PC-3 (cell line): ENCODE measurements around the gene HPCAL4. TPM values are rescaled to one million over a fixed set of nuclear protein-coding genes. Genes with fewer than 3 reads are reported as not detected.
A peak's percentile ranks its signal among the peaks of the same experiment; 100 is the strongest.

Source experiments
- ATAC-seq: fragments of 200-7000 bp; cut with Tn5 transposase; 2 replicates; pipeline ENCODE4 v1.9.1; 2020; ENCODE audit warnings: mild to moderate bottlenecking, moderate library complexity
- BruUV-seq: library from RNA; stranded (reverse); fragments of 400-500 nt; replicated peaks from 2 replicates; lab custom pipeline; 2021; lab: Mats Ljungman, UMichigan
- CTCF ChIA-PET: fragments of 300-600 bp; sonication (Branson Sonifier 250); formaldehyde crosslinking; loops from one replicate; lab custom pipeline; 2022; ENCODE audit warnings: antibody characterized with exemption; lab: Charles Lee
- POLR2A ChIA-PET: fragments of 300-600 bp; sonication (Branson Sonifier 250); formaldehyde crosslinking; loops from one replicate; lab custom pipeline; 2022; ENCODE audit warnings: antibody characterized with exemption; ENCODE audit not compliant: unreplicated experiment; lab: Charles Lee
- DNase-seq: peaks from one replicate; pipeline ENCODE4 v3.0.0-alpha.2; 2015
- H2AFZ ChIP-seq: fragments of 300-600 bp; sonication (generic); 2 replicates; pipeline ENCODE4 v1.6.0; 2016; ENCODE audit warnings: antibody characterized with exemption, low read length
- H3F3A ChIP-seq: fragments of 300-600 bp; sonication (generic); one replicate; pipeline ENCODE4 v1.6.0; 2017; ENCODE audit warnings: antibody characterized with exemption, low read length, control low read depth, mild to moderate bottlenecking; ENCODE audit not compliant: unreplicated experiment
- H3K27ac ChIP-seq: fragments of 300-600 bp; sonication (generic); 2 replicates; pipeline ENCODE4 v1.5.1; 2016; ENCODE audit warnings: mild to moderate bottlenecking, low read length
- H3K27me3 ChIP-seq: fragments of 300-600 bp; sonication (generic); 2 replicates; pipeline ENCODE4 v1.6.1; 2016; ENCODE audit warnings: low read length, mixed read lengths
- H3K36me3 ChIP-seq: fragments of 300-600 bp; sonication (generic); 2 replicates; pipeline ENCODE4 v1.6.1; 2016; ENCODE audit warnings: low read depth, mixed run types, low read length, mixed read lengths
- H3K4me1 ChIP-seq: fragments of 300-600 bp; sonication (generic); 2 replicates; pipeline ENCODE4 v1.5.1; 2016; ENCODE audit warnings: low read length; ENCODE audit not compliant: insufficient read depth
- H3K4me2 ChIP-seq: fragments of 300-600 bp; sonication (generic); 2 replicates; pipeline ENCODE4 v1.6.0; 2016; ENCODE audit warnings: low read length
- H3K4me3 ChIP-seq: fragments of 300-600 bp; sonication (generic); 2 replicates; pipeline ENCODE4 v1.5.1; 2016; ENCODE audit warnings: mild to moderate bottlenecking, low read length, mixed read lengths
- H3K79me2 ChIP-seq: fragments of 300-600 bp; sonication (generic); 2 replicates; pipeline ENCODE4 v1.6.1; 2017; ENCODE audit warnings: low read length, mixed read lengths
- H3K9ac ChIP-seq: fragments of 300-600 bp; sonication (generic); 2 replicates; pipeline ENCODE4 v1.6.0; 2016; ENCODE audit warnings: mild to moderate bottlenecking, low read length
- H3K9me2 ChIP-seq: fragments of 300-600 bp; sonication (generic); replicated peaks from 2 replicates; pipeline ENCODE4 v1.6.1; 2016; ENCODE audit warnings: mixed run types, low read length, mixed read lengths
- H3K9me3 ChIP-seq: fragments of 300-600 bp; sonication (generic); 2 replicates; pipeline ENCODE4 v1.6.1; 2016; ENCODE audit warnings: low read length, mixed read lengths
- H4K20me1 ChIP-seq: fragments of 300-600 bp; sonication (generic); 2 replicates; pipeline ENCODE4 v1.6.1; 2016; ENCODE audit warnings: low read length, mixed read lengths
- EZH2 ChIP-seq: fragments of 300-600 bp; sonication (generic); IDR thresholded peaks from one replicate; pipeline ENCODE4 v1.6.1; 2017; ENCODE audit warnings: antibody characterized with exemption, mild to moderate bottlenecking, low read length; ENCODE audit not compliant: unreplicated experiment
- EZH2phosphoT487 ChIP-seq: fragments of 300-600 bp; sonication (generic); IDR thresholded peaks from 2 replicates; pipeline ENCODE4 v1.6.1; 2018; ENCODE audit warnings: mild to moderate bottlenecking, antibody characterized with exemption, low read length, borderline replicate concordance
- intact Hi-C: fragments of 100-400 bp; cut with micrococcal nuclease; formaldehyde crosslinking; loops from 2 replicates; pipeline ENCODE4 v1.9.0; 2023
- total RNA-seq: library from RNA; depleted of rRNA; stranded (reverse); fragments of >200 nt; gene quantifications from 2 replicates; pipeline ENCODE4 v1.2.3, GENCODE V29; 2014
- TF ChIP-seq, protein P1 (sequence below): fragments of 300-600 bp; sonication (generic); conservative IDR thresholded peaks from 2 replicates; pipeline ENCODE4 v1.5.1; 2017; ENCODE audit warnings: antibody characterized with exemption, low read depth, mild to moderate bottlenecking, low read length

The HPCAL4 gene
- total RNA-seq, 1 experiment from 2014 or later, result 0.04 TPM

DNA sequence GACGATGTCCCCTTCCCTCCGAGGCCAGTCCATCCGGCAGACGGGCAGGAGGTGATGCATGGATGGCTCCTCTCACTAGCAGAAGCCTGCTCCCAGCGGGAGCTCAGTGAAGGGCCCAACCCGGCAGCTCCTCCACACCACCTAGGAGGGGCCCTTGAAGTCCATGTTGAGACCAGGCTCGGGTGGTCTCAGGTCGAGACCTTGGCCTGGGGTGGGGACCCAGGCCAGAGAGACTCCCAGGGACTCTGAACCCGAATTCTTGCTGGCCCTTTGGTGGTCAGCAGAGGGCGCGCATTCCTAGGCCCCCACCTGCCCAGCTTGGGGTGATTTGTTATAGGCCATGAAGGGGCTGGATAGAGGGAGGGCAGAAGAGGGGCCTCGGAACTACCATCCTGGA lies 18.7 kb downstream of the HPCAL4 start:
- POLR2A ChIA-PET, result no interaction called here
- no peak for ATAC-seq
- no peaks in the 10 kb centered on the region for H3K79me2 ChIP-seq
- H3K36me3 ChIP-seq, result no peaks in the 10 kb centered on the region
- DNase-seq, result no peak
- H3K27ac ChIP-seq, result no peak overlapping the region
- CTCF ChIA-PET, result no interaction called here
- no peaks in the 10 kb centered on the region for H4K20me1 ChIP-seq
- H3K9me3 ChIP-seq, result no peaks in the 10 kb centered on the region
- no peaks in the 10 kb centered on the region for H3F3A ChIP-seq
- H3K27me3 ChIP-seq, result peaks cover 21% of the 10 kb centered on the region
- no peak overlapping the region for H3K9ac ChIP-seq
- H3K4me2 ChIP-seq, result 0 out of 2 replicates have a peak overlapping the region, but pooled peaks have one; percentile 86
- no peak overlapping the region for H3K4me3 ChIP-seq
- H3K9me2 ChIP-seq, result no peaks in the 10 kb centered on the region
- intact Hi-C loops, result no loop called here
- no peak overlapping the region for H2AFZ ChIP-seq
- BruUV-seq, result no TSS peak
- no peaks in the 10 kb centered on the region; the same call in 1 of the 2 replicates for H3K4me1 ChIP-seq
- TF ChIP-seq, protein P1, sequence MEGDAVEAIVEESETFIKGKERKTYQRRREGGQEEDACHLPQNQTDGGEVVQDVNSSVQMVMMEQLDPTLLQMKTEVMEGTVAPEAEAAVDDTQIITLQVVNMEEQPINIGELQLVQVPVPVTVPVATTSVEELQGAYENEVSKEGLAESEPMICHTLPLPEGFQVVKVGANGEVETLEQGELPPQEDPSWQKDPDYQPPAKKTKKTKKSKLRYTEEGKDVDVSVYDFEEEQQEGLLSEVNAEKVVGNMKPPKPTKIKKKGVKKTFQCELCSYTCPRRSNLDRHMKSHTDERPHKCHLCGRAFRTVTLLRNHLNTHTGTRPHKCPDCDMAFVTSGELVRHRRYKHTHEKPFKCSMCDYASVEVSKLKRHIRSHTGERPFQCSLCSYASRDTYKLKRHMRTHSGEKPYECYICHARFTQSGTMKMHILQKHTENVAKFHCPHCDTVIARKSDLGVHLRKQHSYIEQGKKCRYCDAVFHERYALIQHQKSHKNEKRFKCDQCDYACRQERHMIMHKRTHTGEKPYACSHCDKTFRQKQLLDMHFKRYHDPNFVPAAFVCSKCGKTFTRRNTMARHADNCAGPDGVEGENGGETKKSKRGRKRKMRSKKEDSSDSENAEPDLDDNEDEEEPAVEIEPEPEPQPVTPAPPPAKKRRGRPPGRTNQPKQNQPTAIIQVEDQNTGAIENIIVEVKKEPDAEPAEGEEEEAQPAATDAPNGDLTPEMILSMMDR, result peak; percentile 54; the same call in 1 of the 2 replicates
- TF ChIP-seq EZH2, result no peak

DNA sequence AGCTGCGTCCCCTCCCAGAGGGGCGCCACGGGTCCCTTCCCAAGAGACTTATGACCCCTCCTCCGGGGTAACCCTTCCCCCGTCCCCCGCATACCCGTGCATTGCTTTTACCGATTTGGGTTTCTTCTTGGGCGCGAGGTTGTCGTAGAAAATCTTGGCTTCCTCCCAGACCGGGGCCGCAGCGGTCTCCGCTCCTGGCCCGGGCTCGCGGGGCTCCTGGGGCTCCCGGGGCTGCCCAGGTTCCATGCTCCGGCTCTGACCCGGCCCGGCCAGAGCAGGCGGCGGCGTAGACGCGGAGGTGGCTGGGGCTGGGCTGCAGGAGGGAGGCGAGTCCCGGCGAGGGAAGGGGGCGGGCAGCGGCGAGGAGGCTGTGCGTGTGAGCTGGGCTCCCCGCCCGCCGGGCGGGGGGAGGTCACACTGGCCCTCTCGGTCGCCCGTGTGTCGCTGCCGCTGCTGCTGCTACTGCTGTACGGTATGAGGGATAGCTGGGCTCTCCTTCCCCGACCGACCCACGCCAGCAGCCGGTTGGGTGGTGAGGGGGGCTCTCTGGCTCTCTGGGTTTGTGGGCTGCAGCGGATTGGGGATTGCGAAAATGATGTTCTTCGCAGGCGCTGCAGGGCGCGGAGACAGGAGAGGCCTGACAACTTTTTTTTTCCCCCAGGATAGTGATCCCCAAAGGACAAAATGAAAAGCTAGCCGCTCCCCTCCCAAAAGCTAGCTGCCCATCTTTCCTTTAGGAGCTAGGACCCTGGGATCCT lies 19.3 kb downstream of the HPCAL4 start, which contains the start of gene NT5C1A:
Gene NT5C1A (minus strand): TSS at position 315 of the 758 bp plus-strand sequence. CDS start 69 bp downstream, at position 246.
- Histone ChIP-seq H3K9me2 (no peaks in the 10 kb centered on the region), H3K79me2 (no peaks in the 10 kb centered on the region), H3F3A (no peaks in the 10 kb centered on the region), H3K9me3 (no peaks in the 10 kb centered on the region), H4K20me1 (no peaks in the 10 kb centered on the region), H3K36me3 (no peaks in the 10 kb centered on the region), H3K27ac (no peak within 1 kb of the TSS), H2AFZ (peak within 1 kb of the TSS; percentile 72), H3K9ac (no peak within 1 kb of the TSS), H3K4me3 (peak within 1 kb of the TSS; percentile 63), H3K27me3 (peaks cover 21% of the 10 kb centered on the region), H3K4me1 (no peaks in the 10 kb centered on the region; the same call in 1 of the 2 replicates), H3K4me2 (peak within 1 kb of the TSS; percentile 86)
- TF ChIP-seq EZH2phosphoT487 (no peak), EZH2 (no peak)
- TF ChIP-seq, protein P1, result no peak
- ChIA-PET POLR2A (no interaction called here), CTCF (interaction anchor here (0.7 kb wide), 1 partner anchor 1959 kb away, joined by 3 read pairs; no protein-coding TSS in a partner anchor)
- DNase-seq (no peak), ATAC-seq (peak; percentile 67)
- intact Hi-C loops, result no loop called here
- BruUV-seq, result no TSS peak

DNA sequence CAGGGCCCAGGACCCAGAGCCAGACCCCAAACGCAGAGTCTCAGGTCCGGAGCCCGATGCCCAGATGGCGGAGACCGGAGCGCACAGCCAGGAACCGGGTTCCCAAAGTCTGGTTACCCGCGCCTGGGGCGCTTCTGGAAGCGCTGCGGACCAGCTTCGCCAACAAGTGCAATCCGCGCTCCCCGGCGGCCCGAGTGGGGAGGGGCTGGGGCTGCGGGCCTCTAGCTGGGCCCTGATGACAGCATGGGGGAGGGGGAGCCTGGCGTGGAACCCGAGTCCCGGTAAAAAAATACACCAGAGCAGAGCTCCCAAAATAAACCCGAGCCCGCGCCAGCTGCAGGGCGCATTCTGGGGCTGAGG lies 19.8 kb downstream of the HPCAL4 start:
- ATAC-seq (no peak), DNase-seq (no peak)
- H3K4me3 ChIP-seq, result peak overlapping the region; percentile 63
- BruUV-seq, result no TSS peak
- peak overlapping the region; percentile 72 for H2AFZ ChIP-seq
- H3K27me3 ChIP-seq, result peaks cover 21% of the 10 kb centered on the region
- intact Hi-C loops, result no loop called here
- no peaks in the 10 kb centered on the region for H3K9me3 ChIP-seq
- no peak overlapping the region for H3K27ac ChIP-seq
- H4K20me1 ChIP-seq, result no peaks in the 10 kb centered on the region
- H3K9ac ChIP-seq, result no peak overlapping the region
- ChIA-PET POLR2A (no interaction called here), CTCF (no interaction called here)
- no peaks in the 10 kb centered on the region; the same call in 1 of the 2 replicates for H3K4me1 ChIP-seq
- no peak for TF ChIP-seq EZH2
- TF ChIP-seq, protein P1, result no peak
- TF ChIP-seq EZH2phosphoT487, result no peak
- H3K9me2 ChIP-seq, result no peaks in the 10 kb centered on the region
- no peaks in the 10 kb centered on the region for H3K79me2 ChIP-seq
- H3K36me3 ChIP-seq, result no peaks in the 10 kb centered on the region
- peak overlapping the region; percentile 86 for H3K4me2 ChIP-seq
- no peaks in the 10 kb centered on the region for H3F3A ChIP-seq
